ENCODE data around the gene CDKN2AIP. TPM values are rescaled to one million over a fixed set of nuclear protein-coding genes. Genes with fewer than 3 reads are reported as not detected.

CDKN2AIP gene
- 32.3 and 36.3 TPM in 2 replicates for total RNA-seq (2014; rRNA removed; shearing (Covaris generic))
- total RNA-seq (2022) = 31.2 and 33.9 TPM in 2 replicates
- Bru-seq, nascent RNA = percentile 97 among the genes with signal in this experiment
- percentile 62 among the genes with signal in this experiment for BruChase-seq, experiment 1, labeled RNA remaining after a 6-hour chase
- percentile 96 among the genes with signal in this experiment for BruChase-seq, experiment 2, labeled RNA remaining after a 2-hour chase
- long read RNA-seq, transcript CDKN2AIP-201 (3 exons, 2,646 nt) = minor isoform, 25 of 72 reads
- long read RNA-seq, transcript CDKN2AIP-203 (3 exons, 2,721 nt) = major isoform, 42 of 72 reads
- long read RNA-seq, partial matches to known transcripts = 0 of 72 reads
- long read RNA-seq, other reads (novel, unspliced or antisense) = 2 of 72 reads

GRCh38 chr4:183444214-183445096 is at the start of gene CDKN2AIP:
TSS of gene CDKN2AIP (plus strand) at chr4:183444636. CDS start at chr4:183444798, 162 bp downstream.
- no peaks in the 10 kb centered on the region for H3K9me2 ChIP-seq (ENCODE audit: insufficient read depth, low read length)
- H3K36me3 ChIP-seq (ENCODE audit: insufficient read depth, low read length) = peaks cover 44% of the 10 kb centered on the region
- DNase-seq (ENCODE audit: low spot score) = peak; percentile 95
- POLR2A ChIA-PET = interaction anchor here (0.5 to 2.0 kb wide), 9 partner anchors 10 to 1804 kb away, joined by 3 to 8 read pairs (median 3); no protein-coding TSS in a partner anchor
- H3K4me3 ChIP-seq (ENCODE audit: low read depth, low read length, poor library complexity, severe bottlenecking) = peak within 1 kb of the TSS; percentile 98
- CTCF ChIA-PET (ENCODE audit: unreplicated experiment) = interaction anchor here (0.7 kb wide), 1 partner anchor 30 kb away, joined by 3 read pairs; no protein-coding TSS in a partner anchor
- peak within 1 kb of the TSS; percentile 80 for H2AFZ ChIP-seq (ENCODE audit: low read length)
- H3K9me3 ChIP-seq (ENCODE audit: low read length) = no peaks in the 10 kb centered on the region
- intact Hi-C loops (cut with micrococcal nuclease; ENCODE audit: unreplicated experiment) = loop anchor here (1.0 to 10.0 kb wide), 5 partner anchors 38 to 1200 kb away; partner anchors contain the start of genes CASP3, DCTD, PRIMPOL and RWDD4
- H3K79me2 ChIP-seq (ENCODE audit: insufficient read depth, low read depth, low read length) = peaks cover 56% of the 10 kb centered on the region
- H3K27ac ChIP-seq (ENCODE audit: low read depth, low read length, poor library complexity, severe bottlenecking) = peak within 1 kb of the TSS; percentile 93
- BruUV-seq (replicated peaks) = no TSS peak
- peaks cover 35% of the 10 kb centered on the region for H3K4me1 ChIP-seq (ENCODE audit: insufficient read depth, low read length, poor library complexity, severe bottlenecking)
- H4K20me1 ChIP-seq (ENCODE audit: insufficient read depth, low read length) = peaks cover 38% of the 10 kb centered on the region
- no peak for TF ChIP-seq EZH2phosphoT487 (IDR thresholded peaks at IDR 0.05; ENCODE audit: borderline replicate concordance, low read depth, low read length)
- TF ChIP-seq CTCF (conservative IDR thresholded peaks at IDR 0.05; ENCODE audit: low read length) = no peak; the same call in 1 of the 2 replicates
- H3K4me2 ChIP-seq (ENCODE audit: low read length) = peak within 1 kb of the TSS; percentile 96

- H3K4me3 ChIP-seq (ENCODE audit: low read depth, low read length, poor library complexity, severe bottlenecking) = no peak overlapping the region
- no peaks in the 10 kb centered on the region for H4K20me1 ChIP-seq (ENCODE audit: insufficient read depth, low read length)
- no peaks in the 10 kb centered on the region for H3K36me3 ChIP-seq (ENCODE audit: insufficient read depth, low read length)
- ChIA-PET POLR2A (no interaction called here), CTCF (ENCODE audit: unreplicated experiment) (no interaction called here)
- peak overlapping the region; percentile 15; the same call in 1 of the 2 replicates for H3K4me2 ChIP-seq (ENCODE audit: low read length)
- H3K4me1 ChIP-seq (ENCODE audit: insufficient read depth, low read length, poor library complexity, severe bottlenecking) = peaks cover 14% of the 10 kb centered on the region
- H3K27ac ChIP-seq (ENCODE audit: low read depth, low read length, poor library complexity, severe bottlenecking) = no peak overlapping the region
- no peak for TF ChIP-seq EZH2phosphoT487 (IDR thresholded peaks at IDR 0.05; ENCODE audit: borderline replicate concordance, low read depth, low read length)
- TF ChIP-seq CTCF (conservative IDR thresholded peaks at IDR 0.05; ENCODE audit: low read length) = no peak
- H3K9me2 ChIP-seq (ENCODE audit: insufficient read depth, low read length) = no peaks in the 10 kb centered on the region
- peak overlapping the region; percentile 18; the same call in 1 of the 2 replicates for H2AFZ ChIP-seq (ENCODE audit: low read length)
- no peak for DNase-seq (ENCODE audit: low spot score)
- no peaks in the 10 kb centered on the region for H3K79me2 ChIP-seq (ENCODE audit: insufficient read depth, low read depth, low read length)
- no TSS peak for BruUV-seq (replicated peaks)
- intact Hi-C loops (cut with micrococcal nuclease; ENCODE audit: unreplicated experiment) = no loop called here
- H3K9me3 ChIP-seq (ENCODE audit: low read length) = no peaks in the 10 kb centered on the region
Measured at GRCh38 chr4:183395395-183395794, 49.0 kb upstream of the CDKN2AIP start.
